B cell (primary cell): Measurements from ENCODE around the gene PCDH10.

Experiments used
- CTCF ChIP-seq: fragments of 200-600 bp; IDR thresholded peaks from one replicate; pipeline ENCODE4 v1.8.0; 2022; ENCODE audit warnings: antibody characterized with exemption, mild to moderate bottlenecking
- EZH2 ChIP-seq: IDR thresholded peaks from 2 replicates; pipeline ENCODE4 v1.6.1; 2012; ENCODE audit warnings: borderline replicate concordance, low read depth, mild to moderate bottlenecking, moderate library complexity, low read length; ENCODE audit not compliant: insufficient read depth, poor library complexity, severe bottlenecking

DNA sequence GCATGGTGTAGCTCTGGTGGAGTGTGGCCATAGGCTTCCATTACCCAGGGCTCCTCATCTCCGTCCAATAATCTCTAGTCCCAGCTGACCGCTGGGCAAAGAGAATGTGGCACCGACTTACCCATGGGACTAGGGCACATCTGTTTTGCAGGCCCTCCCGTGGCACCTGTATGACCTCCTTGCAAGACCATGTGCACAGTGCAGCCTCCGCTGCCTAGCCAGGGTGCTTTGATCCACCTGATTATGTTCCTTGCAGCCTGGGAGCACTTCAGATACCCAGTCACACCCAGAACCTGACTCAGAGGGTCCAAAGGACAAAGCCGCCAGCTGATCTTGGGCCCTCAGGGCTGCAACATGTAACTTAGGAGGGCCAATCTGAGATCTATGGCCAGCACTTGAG, 84.8 kb downstream of the PCDH10 start:
- TF ChIP-seq CTCF: no peak
- TF ChIP-seq EZH2: no peak
